SK-N-SH (cell line): ENCODE measurements around the gene AR.

ENCODE experiments used
- EP300 ChIP-seq, 2 experiments: IDR thresholded peaks; 2 replicates each; pipeline versions ENCODE4 v1.4.0 to v1.6.1; 2012; ENCODE audit warnings: borderline replicate concordance in 1 of 2, low read depth in 1 of 2, low read length in 1 of 2
- EZH2phosphoT487 ChIP-seq: fragments of 200-600 bp; sonication (generic); IDR thresholded peaks from 2 replicates; pipeline ENCODE4 v1.6.1; 2017; ENCODE audit warnings: low read depth, mixed run types, mild to moderate bottlenecking, antibody characterized with exemption, moderate library complexity, borderline replicate concordance
- FOSL2 ChIP-seq: IDR thresholded peaks from 2 replicates; pipeline ENCODE4 v1.4.0; 2012; ENCODE audit warnings: low read depth, mild to moderate bottlenecking, moderate library complexity, borderline replicate concordance
- POLR2AphosphoS5 ChIP-seq: IDR thresholded peaks from 2 replicates; pipeline ENCODE4 v1.6.1; 2012; ENCODE audit warnings: low read depth, low read length
- RFX5 ChIP-seq: IDR thresholded peaks from 2 replicates; pipeline ENCODE4 v1.6.1; 2012; ENCODE audit warnings: mild to moderate bottlenecking, improper control_type of control experiment, low read length
- SIN3A ChIP-seq: IDR thresholded peaks from 2 replicates; pipeline ENCODE4 v1.6.1; 2012; ENCODE audit warnings: low read depth, mild to moderate bottlenecking, low read length, moderate library complexity, borderline replicate concordance
- SMC3 ChIP-seq: IDR thresholded peaks from 2 replicates; pipeline ENCODE4 v1.6.1; 2012; ENCODE audit warnings: low read depth, low read length, improper control_type of control experiment
- TEAD4 ChIP-seq: IDR thresholded peaks from 2 replicates; pipeline ENCODE4 v1.4.0; 2012; ENCODE audit warnings: mild to moderate bottlenecking, borderline replicate concordance; ENCODE audit not compliant: insufficient read depth
- TF ChIP-seq, protein P1 (sequence below): fragments of 200-600 bp; sonication (generic); IDR thresholded peaks from 2 replicates; pipeline ENCODE4 v1.6.1; 2017; ENCODE audit warnings: antibody characterized with exemption, mild to moderate bottlenecking, moderate library complexity
- TF ChIP-seq, protein P2 (sequence below): IDR thresholded peaks from 2 replicates; pipeline ENCODE4 v1.6.1; 2012; ENCODE audit warnings: mild to moderate bottlenecking, low read depth, low read length, moderate library complexity
- TF ChIP-seq, protein P3 (sequence below): IDR thresholded peaks from 2 replicates; pipeline ENCODE4 v1.4.0; 2012; ENCODE audit warnings: low read depth

DNA sequence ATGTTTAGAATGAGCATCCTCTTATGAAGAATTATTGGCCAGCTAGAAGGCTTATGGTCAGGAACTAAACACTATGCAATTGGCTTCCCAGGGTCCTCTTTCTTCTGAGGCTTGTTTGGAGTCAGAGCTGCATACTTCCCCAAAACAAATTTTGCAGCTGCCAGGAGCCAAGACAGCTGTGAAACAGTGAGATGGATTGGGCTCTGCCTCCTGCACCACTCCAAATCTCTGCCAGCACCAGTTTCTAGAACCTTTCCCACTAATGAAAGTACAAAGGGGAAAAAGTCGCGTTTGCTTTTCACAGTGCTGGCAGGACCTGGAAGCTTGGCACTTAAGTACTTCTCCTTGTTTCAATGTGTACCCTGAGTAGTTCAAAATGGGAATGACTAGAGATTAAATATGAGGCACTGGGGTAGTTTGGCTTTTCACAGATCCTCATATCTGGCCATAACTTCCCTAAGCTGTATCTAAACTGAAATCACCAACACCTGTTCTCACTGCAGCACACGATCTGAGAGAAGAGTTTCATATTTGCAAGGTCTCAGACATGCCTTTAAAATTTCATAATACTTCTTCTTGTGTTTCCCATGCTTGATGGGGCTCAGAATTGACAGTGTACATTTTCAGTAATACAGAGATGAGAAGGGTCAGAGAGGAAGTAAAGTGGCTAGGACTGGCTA, 20.7 kb upstream of the AR start:
- TF ChIP-seq, protein P1, sequence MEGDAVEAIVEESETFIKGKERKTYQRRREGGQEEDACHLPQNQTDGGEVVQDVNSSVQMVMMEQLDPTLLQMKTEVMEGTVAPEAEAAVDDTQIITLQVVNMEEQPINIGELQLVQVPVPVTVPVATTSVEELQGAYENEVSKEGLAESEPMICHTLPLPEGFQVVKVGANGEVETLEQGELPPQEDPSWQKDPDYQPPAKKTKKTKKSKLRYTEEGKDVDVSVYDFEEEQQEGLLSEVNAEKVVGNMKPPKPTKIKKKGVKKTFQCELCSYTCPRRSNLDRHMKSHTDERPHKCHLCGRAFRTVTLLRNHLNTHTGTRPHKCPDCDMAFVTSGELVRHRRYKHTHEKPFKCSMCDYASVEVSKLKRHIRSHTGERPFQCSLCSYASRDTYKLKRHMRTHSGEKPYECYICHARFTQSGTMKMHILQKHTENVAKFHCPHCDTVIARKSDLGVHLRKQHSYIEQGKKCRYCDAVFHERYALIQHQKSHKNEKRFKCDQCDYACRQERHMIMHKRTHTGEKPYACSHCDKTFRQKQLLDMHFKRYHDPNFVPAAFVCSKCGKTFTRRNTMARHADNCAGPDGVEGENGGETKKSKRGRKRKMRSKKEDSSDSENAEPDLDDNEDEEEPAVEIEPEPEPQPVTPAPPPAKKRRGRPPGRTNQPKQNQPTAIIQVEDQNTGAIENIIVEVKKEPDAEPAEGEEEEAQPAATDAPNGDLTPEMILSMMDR, result no peak
- no peak for TF ChIP-seq TEAD4
- no peak for TF ChIP-seq SMC3
- TF ChIP-seq EZH2phosphoT487, result no peak
- TF ChIP-seq RFX5, result no peak
- TF ChIP-seq EP300 (IDR thresholded peaks at IDR 0.05; ENCODE audit: borderline replicate concordance in 1 of 2, low read depth in 1 of 2, low read length in 1 of 2), result no peak
- TF ChIP-seq, protein P2, sequence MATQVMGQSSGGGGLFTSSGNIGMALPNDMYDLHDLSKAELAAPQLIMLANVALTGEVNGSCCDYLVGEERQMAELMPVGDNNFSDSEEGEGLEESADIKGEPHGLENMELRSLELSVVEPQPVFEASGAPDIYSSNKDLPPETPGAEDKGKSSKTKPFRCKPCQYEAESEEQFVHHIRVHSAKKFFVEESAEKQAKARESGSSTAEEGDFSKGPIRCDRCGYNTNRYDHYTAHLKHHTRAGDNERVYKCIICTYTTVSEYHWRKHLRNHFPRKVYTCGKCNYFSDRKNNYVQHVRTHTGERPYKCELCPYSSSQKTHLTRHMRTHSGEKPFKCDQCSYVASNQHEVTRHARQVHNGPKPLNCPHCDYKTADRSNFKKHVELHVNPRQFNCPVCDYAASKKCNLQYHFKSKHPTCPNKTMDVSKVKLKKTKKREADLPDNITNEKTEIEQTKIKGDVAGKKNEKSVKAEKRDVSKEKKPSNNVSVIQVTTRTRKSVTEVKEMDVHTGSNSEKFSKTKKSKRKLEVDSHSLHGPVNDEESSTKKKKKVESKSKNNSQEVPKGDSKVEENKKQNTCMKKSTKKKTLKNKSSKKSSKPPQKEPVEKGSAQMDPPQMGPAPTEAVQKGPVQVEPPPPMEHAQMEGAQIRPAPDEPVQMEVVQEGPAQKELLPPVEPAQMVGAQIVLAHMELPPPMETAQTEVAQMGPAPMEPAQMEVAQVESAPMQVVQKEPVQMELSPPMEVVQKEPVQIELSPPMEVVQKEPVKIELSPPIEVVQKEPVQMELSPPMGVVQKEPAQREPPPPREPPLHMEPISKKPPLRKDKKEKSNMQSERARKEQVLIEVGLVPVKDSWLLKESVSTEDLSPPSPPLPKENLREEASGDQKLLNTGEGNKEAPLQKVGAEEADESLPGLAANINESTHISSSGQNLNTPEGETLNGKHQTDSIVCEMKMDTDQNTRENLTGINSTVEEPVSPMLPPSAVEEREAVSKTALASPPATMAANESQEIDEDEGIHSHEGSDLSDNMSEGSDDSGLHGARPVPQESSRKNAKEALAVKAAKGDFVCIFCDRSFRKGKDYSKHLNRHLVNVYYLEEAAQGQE, result no peak
- no peak for TF ChIP-seq FOSL2
- TF ChIP-seq, protein P3, sequence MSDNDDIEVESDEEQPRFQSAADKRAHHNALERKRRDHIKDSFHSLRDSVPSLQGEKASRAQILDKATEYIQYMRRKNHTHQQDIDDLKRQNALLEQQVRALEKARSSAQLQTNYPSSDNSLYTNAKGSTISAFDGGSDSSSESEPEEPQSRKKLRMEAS, result no peak
- TF ChIP-seq SIN3A, result no peak
- no peak for TF ChIP-seq POLR2AphosphoS5
